DND-41 (cell line): ENCODE data around the gene ZNF660.

ENCODE experiments used
- ATAC-seq: fragments of 200-7000 bp; cut with Tn5 transposase; 3 replicates; pipeline ENCODE4 v1.9.1; 2021; ENCODE audit warnings: low read depth; ENCODE audit not compliant: insufficient read depth
- DNase-seq: peaks from one replicate; pipeline ENCODE4 v3.0.0-alpha.2; 2020
- H2AFZ ChIP-seq: 2 replicates; pipeline ENCODE4 v1.6.0; 2012; ENCODE audit warnings: low read depth, low read length
- H3K27ac ChIP-seq: 2 replicates; pipeline ENCODE4 v1.5.1; 2012; ENCODE audit warnings: low read length, inconsistent platforms
- H3K27me3 ChIP-seq: fragments of 200-600 bp; sonication (generic); 2 replicates; pipeline ENCODE4 v1.6.0; 2012; ENCODE audit warnings: low read length, mild to moderate bottlenecking, inconsistent platforms; ENCODE audit not compliant: insufficient read depth, poor library complexity
- H3K36me3 ChIP-seq: 2 replicates; pipeline ENCODE4 v1.5.1; 2012; ENCODE audit warnings: low read length, inconsistent platforms; ENCODE audit not compliant: insufficient read depth
- H3K4me1 ChIP-seq: 2 replicates; pipeline ENCODE4 v1.5.1; 2012; ENCODE audit warnings: mild to moderate bottlenecking, low read length; ENCODE audit not compliant: insufficient read depth
- H3K4me2 ChIP-seq: 2 replicates; pipeline ENCODE4 v1.6.0; 2012; ENCODE audit warnings: mild to moderate bottlenecking, moderate library complexity, low read length, inconsistent platforms; ENCODE audit not compliant: insufficient read depth
- H3K4me3 ChIP-seq, 2 experiments: fragments of 200-600 bp in 1 of 2; shearing (Covaris generic) in 1 of 2; 2 replicates each; pipeline ENCODE4 v1.5.1; 2012 to 2016; ENCODE audit warnings: inconsistent platforms in 2 of 2, low read length in 2 of 2, mild to moderate bottlenecking in 2 of 2, low read depth in 1 of 2, moderate library complexity in 1 of 2
- H3K79me2 ChIP-seq: 2 replicates; pipeline ENCODE4 v1.6.0; 2012; ENCODE audit warnings: low read length, inconsistent platforms; ENCODE audit not compliant: insufficient read depth
- H3K9ac ChIP-seq: 2 replicates; pipeline ENCODE4 v1.6.0; 2012; ENCODE audit warnings: low read depth, mild to moderate bottlenecking, inconsistent platforms, low read length, moderate library complexity
- H3K9me3 ChIP-seq: 2 replicates; pipeline ENCODE4 v1.5.1; 2012; ENCODE audit warnings: low read length, moderate library complexity, mild to moderate bottlenecking, inconsistent platforms; ENCODE audit not compliant: insufficient read depth, severe bottlenecking
- H4K20me1 ChIP-seq: 2 replicates; pipeline ENCODE4 v1.6.0; 2012; ENCODE audit warnings: low read length; ENCODE audit not compliant: insufficient read depth
- CTCF ChIP-seq: IDR thresholded peaks from 2 replicates; pipeline ENCODE4 v1.5.1; 2012; ENCODE audit warnings: borderline replicate concordance, low read length, moderate library complexity, mild to moderate bottlenecking; ENCODE audit not compliant: poor library complexity, severe bottlenecking; ENCODE audit errors: extremely low read depth
- EZH2 ChIP-seq: IDR thresholded peaks from 3 replicates; pipeline ENCODE4 v1.6.1; 2012; ENCODE audit warnings: borderline replicate concordance, low read depth, mild to moderate bottlenecking, moderate library complexity, low read length, inconsistent platforms; ENCODE audit not compliant: severe bottlenecking

The ZNF660 gene

GRCh38 chr3:44612678-44613077 is 27.9 kb downstream of the ZNF660 start:
- Histone ChIP-seq H3K27me3 (no peaks in the 10 kb centered on the region), H3K27ac (no peak overlapping the region), H4K20me1 (no peaks in the 10 kb centered on the region), H2AFZ (no peak overlapping the region), H3K9me3 (no peaks in the 10 kb centered on the region), H3K36me3 (no peaks in the 10 kb centered on the region), H3K9ac (no peak overlapping the region), H3K4me1 (no peaks in the 10 kb centered on the region), H3K79me2 (no peaks in the 10 kb centered on the region), H3K4me2 (no peak overlapping the region), H3K4me3 (no peak overlapping the region)
- no peak for ATAC-seq
- TF ChIP-seq CTCF (no peak), EZH2 (no peak)
- no peak for DNase-seq

- peak within 1 kb of the TSS; percentile 82 for H2AFZ ChIP-seq
- TF ChIP-seq CTCF (peak; percentile 30), EZH2 (no peak)
- no peaks in the 10 kb centered on the region for H3K9me3 ChIP-seq
- peak within 1 kb of the TSS; percentile 75 for H3K9ac ChIP-seq
- H3K4me3 ChIP-seq: peak within 1 kb of the TSS; percentile 60 to 81
- peak; percentile 85 for DNase-seq
- ATAC-seq: peak; percentile 95
- H4K20me1 ChIP-seq: peaks cover 10% of the 10 kb centered on the region; the same call in 1 of the 2 replicates
- peaks cover 59% of the 10 kb centered on the region for H3K79me2 ChIP-seq
- peaks cover 34% of the 10 kb centered on the region for H3K4me1 ChIP-seq
- peak within 1 kb of the TSS; percentile 87 for H3K27ac ChIP-seq
- no peaks in the 10 kb centered on the region for H3K27me3 ChIP-seq
- H3K4me2 ChIP-seq: peak within 1 kb of the TSS; percentile 95
- peaks cover 15% of the 10 kb centered on the region for H3K36me3 ChIP-seq
These were observed 40.2 kb downstream of the ZNF660 start, which contains the start of gene ZNF197 for GRCh38 chr3:44624749-44625480. Gene ZNF197, plus strand, starts transcription at chr3:44625036. Its CDS starts 4,119 bp downstream, at chr3:44629155.

- Histone ChIP-seq H3K9me3 (no peaks in the 10 kb centered on the region), H3K27ac (no peak overlapping the region), H3K36me3 (peaks cover 49% of the 10 kb centered on the region), H3K9ac (no peak overlapping the region), H3K4me1 (peaks cover 29% of the 10 kb centered on the region), H3K79me2 (peaks cover 65% of the 10 kb centered on the region), H3K4me2 (no peak overlapping the region), H3K27me3 (no peaks in the 10 kb centered on the region), H3K4me3 (no peak overlapping the region), H2AFZ (no peak overlapping the region), H4K20me1 (peaks cover 15% of the 10 kb centered on the region; the same call in 1 of the 2 replicates)
- DNase-seq (no peak), ATAC-seq (no peak)
- no peak for TF ChIP-seq EZH2
- TF ChIP-seq CTCF: no peak
These were observed 44.0 kb downstream of the ZNF660 start for GRCh38 chr3:44628716-44629115.

- Histone ChIP-seq H3K4me3 (no peak overlapping the region), H3K9me3 (no peaks in the 10 kb centered on the region), H3K4me1 (peaks cover 4% of the 10 kb centered on the region), H3K27me3 (no peaks in the 10 kb centered on the region), H2AFZ (no peak overlapping the region), H4K20me1 (peaks cover 15% of the 10 kb centered on the region; the same call in 1 of the 2 replicates), H3K4me2 (no peak overlapping the region), H3K27ac (no peak overlapping the region), H3K79me2 (peaks cover 41% of the 10 kb centered on the region), H3K36me3 (peaks cover 80% of the 10 kb centered on the region), H3K9ac (no peak overlapping the region)
- ATAC-seq (no peak), DNase-seq (no peak)
- TF ChIP-seq EZH2: no peak
- TF ChIP-seq CTCF: no peak
These were observed 47.4 kb downstream of the ZNF660 start for GRCh38 chr3:44632193-44632592.
